ENCODE results near the gene PGA5.
"Not testable (repeated sequence)": the region's sequence is repeated elsewhere in the genome, so short reads cannot be mapped to it uniquely, and the experiment has no call there.

The PGA5 gene

DNA sequence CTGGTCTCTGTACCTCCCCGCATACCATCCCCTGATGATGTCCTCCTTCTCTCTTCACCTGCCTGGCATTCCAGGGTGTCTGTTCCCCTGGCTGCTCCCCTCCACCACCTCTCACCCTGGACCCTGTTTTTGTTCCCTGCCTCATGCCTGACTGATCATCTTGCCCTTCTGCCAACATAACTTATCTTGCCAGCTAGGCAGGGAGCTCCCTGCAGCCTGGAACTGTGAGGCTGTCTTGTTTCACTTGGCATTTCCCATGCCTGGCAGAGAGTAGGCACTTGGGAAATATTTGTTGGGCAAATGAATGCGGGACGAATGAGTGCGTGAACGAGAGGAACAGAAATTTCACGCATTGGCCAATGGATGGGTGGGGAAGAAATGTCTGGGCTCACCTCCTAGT lies 11.5 kb upstream of the PGA5 start:
- DNase-seq: not testable (repeated sequence)

DNA sequence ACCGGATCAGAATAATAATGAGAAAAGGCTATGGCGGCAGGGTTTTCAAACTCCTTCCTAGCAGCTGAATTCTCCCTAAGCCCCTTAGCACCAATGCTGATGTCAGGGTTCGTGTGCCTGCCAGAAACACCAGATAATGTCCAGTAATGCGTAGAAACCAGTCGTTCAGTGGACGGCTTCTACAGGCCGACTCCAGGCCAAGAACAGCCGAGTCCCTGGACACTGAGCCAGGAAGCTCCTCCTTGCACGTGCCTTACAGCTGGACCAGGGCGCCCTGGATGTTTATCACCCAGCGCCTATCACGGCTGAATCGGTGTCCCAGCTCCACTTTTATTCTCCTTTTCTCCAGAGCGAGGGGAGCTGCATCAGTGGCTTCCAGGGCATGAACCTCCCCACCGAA lies 9.9 kb upstream of the PGA5 start:
- DNase-seq: not testable (repeated sequence)

DNA sequence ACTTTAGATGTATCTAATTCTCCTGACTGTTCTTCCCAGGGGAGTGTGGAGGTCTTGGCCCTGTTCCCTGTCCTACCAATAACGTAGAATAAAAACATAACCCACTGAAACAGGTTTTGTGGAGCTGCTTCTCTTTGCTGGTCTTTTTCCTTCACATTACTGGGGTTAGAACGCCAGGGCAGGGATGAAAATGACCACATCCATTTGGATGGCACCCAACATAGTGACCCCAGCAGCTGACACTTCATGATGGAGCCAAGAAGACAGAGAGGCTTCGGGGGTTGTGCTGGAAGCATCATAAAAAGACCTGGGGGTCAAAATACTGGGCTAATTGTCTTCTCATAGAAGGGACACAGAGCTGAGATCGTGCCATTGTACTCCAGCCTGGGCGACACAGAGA lies 9.4 kb upstream of the PGA5 start:
- not testable (repeated sequence) for DNase-seq

DNA sequence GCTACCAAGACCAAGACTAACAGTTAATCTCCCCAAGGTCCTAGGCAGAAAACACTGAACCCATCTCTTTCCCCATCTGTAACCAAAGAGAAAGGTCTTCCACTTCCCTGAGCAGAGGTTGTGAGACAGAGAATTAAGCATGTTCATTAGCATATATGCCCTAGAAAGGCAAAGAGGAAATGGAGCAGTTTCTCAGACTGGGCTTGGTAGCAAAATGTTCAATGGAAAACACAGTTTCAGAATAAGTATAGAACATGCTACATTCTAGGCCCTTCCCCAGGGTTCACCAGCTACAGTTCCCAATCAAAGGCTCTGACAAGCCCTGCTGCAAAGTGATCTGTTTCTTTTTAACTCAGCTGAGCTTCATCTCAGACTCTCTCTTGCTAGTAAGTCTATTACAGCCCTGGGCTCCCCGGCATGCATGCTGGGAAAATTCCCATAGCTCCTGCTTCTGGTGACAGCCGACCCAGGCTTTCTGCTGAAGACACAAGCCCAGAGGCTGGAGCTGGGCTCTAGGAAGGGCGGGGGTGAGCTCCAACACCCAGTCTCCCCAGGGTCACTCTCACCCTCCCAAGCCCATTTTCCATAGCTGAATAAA lies 8.3 kb upstream of the PGA5 start:
- DNase-seq: not testable (repeated sequence)

DNA sequence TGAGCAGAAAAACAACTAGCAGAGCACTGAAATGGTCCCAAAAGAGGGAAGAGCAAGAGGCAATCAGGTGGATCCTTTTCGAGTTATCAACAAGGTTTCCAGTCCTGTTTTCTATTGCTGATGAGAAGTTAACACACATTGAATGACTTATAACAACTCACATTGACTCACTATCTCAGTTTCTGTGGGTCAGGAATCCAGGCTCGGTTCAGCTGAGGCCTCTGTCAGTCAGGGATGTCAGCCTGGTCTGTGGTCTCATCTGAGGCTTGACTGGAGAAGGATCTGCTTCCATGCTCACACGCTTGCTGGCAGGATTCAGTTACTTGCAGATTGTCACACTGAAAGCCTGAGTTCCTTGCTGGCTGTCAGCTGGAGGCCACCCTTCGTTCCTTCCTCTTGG lies 3.8 kb upstream of the PGA5 start:
- not testable (repeated sequence) for DNase-seq

DNA sequence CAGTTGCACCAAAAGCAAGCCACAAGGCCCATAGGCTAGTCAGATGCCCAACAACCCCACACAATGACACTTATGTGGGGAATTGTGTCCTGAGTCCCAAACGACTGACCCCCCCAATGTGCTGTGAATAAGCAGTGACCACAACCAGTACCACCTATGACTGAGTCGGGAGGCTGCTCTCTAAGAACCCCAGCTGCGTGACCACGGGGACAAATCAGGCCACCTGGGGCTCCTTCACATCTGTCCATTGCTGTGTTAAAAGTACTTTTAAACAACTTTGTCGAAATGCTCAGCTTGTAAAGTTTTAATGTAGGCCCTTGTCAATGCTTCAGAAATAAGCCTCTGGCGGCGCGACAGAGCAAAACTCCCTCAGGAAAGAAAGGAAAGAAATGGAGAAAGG lies 687 bp upstream of the PGA5 start:
- not testable (repeated sequence) for DNase-seq

DNA sequence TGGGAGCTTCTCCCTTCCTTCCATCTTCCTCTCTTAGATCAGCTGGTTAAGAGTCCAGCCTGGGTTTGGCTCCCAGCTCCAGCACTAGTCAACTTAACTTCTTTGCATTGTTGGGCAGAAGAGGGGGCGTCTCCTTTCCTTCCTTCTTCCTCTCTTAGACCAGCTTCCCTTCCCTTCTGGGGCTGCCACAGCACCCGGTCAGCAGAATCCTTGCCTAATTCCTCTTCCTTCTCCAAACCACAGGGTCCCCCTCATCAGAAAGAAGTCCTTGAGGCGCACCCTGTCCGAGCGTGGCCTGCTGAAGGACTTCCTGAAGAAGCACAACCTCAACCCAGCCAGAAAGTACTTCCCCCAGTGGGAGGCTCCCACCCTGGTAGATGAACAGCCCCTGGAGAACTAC lies 551 bp downstream of the PGA5 start:
- not testable (repeated sequence) for DNase-seq

DNA sequence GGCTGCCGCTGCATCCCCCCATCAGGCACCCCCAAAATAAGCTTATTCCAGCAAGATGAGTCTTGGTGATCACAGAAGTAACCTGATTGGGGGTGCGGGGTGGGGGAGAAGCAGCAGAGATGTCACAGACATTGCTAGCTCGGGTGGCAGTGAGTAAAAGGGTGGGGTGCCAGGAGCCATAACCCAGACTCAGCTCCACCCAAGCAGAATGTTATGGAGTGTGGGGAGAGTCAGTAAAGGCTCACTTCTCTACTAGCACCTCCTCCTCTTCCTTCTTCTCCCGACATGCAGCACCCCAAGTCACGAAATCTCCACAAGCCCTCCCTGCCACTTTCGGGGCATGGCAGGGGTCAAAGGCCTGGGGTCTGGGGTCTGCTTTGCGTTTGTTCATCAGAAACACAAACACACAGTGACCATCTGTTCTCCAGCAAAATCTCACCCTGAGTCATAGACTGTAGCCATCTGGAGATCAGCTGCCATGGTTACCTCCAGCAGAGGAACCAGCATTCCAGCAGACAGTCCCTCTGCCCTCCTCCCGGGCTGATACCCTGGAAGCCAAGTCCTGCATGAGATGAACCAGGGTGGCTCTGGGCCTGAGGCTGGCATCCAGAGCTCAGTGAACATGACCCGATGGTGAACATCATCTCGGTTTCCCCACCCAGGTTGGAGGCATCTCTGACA lies 4.4 kb downstream of the PGA5 start:
- not testable (repeated sequence) for DNase-seq

DNA sequence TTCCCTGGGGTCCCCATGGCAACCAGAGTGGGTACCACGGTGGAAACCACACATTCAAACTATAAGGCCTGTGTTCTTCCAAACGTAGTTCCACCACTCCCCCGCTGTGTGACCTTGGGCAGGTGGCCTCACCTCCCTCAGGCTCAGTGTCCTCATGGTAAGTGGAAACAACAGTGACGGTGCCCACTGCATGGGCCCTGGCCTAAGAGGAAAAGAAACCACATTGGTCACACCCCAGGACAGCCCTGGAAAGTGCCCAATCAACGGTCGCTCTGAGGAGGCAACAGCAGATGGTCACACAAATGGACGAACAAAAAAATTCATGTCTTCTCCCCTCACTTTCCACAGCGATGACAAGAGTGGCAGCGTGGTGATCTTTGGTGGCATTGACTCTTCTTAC lies 7.1 kb downstream of the PGA5 start:
- not testable (repeated sequence) for DNase-seq

DNA sequence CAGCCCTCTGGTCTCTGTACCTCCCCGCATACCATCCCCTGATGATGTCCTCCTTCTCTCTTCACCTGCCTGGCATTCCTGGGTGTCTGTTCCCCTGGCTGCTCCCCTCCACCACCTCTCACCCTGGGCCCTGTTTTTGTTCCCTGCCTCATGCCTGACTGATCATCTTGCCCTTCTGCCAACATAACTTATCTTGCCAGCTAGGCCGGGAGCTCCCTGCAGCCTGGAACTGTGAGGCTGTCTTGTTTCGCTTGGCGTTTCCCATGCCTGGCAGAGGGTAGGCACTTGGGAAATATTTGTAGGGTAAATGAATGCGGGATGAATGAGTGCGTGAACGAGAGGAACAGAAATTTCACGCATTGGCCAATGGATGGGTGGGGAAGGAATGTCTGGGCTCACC lies 8.2 kb downstream of the PGA5 start:
- not testable (repeated sequence) for DNase-seq

DNA sequence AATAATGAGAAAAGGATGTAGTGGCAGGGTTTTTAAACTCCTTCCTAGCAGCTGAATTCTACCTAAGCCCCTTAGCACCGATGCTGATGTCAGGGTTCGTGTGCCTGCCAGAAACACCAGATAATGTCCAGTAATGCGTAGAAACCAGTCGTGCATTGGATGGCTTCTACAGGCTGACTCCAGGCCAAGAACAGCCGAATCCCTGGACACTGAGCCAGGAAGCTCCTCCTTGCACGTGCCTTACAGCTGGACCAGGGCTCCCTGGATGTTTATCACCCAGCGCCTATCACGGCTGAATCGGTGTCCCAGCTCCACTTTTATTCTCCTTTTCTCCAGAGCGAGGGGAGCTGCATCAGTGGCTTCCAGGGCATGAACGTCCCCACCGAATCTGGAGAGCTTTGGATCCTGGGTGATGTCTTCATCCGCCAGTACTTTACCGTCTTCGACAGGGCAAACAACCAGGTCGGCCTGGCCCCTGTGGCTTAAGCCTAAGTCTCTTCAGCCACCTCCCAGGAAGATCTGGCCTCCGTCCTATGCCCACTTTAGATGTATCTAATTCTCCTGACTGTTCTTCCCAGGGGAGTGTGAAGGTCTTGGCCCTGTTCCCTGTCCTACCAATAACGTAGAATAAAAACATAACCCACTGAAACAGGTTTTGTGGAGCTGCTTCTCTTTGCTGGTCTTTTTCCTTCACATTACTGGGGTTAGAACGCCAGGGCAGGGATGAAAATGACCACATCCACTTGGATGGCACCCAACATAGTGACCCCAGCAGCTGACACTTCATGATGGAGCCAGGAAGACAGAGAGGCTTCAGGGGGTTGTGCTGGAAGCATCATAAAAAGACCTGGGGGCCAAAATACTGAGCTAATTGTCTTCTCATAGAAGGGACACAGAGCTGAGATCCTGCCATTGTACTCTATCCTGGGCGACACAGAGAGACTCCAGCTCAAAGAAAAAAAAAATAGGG lies 10.1 kb downstream of the PGA5 start:
- DNase-seq: not testable (repeated sequence)

DNA sequence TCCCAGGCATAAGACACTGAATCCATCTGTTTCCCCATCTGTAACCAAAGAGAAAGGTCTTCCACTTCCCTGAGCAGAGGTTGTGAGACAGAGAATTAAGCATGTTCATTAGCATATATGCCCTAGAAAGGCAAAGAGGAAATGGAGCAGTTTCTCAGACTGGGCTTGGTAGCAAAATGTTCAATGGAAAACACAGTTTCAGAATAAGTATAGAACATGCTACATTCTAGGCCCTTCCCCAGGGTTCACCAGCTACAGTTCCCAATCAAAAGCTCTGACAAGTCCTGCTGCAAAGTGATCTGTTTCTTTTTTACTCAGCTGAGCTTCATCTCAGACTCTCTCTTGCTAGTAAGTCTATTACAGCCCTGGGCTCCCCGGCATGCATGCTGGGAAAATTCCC lies 11.4 kb downstream of the PGA5 start:
- not testable (repeated sequence) for DNase-seq

DNA sequence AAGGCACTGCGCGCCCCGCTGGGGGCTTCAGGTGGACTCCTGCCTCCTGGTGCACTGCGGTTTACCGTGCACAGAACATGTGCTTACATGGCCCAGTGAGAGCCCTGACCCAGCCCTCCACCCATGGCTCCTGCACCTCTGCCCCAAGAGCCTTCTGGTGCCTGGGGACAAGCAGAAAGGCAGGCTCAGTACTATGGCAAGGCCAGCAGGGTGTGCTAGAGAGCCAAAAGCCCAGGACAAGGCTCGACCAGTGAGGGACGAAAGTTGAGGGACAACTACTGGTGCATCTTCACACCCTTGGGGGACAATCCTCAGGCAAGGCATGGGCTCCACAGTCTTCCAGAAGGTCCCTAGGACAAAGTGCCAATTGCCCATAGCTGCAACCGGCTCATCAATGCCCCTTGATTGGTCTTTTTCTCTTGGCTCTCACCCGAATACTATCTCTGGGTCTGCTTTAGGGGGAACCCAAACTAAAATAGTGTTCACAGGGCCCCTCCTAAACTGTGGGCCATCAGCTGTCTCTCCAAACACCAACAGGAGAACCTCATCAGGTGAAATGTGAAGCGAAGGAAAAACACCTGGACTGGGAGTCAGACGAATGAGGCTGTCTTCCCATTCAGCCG lies 13.5 kb downstream of the PGA5 start:
- peak; percentile 9 for DNase-seq

DNA sequence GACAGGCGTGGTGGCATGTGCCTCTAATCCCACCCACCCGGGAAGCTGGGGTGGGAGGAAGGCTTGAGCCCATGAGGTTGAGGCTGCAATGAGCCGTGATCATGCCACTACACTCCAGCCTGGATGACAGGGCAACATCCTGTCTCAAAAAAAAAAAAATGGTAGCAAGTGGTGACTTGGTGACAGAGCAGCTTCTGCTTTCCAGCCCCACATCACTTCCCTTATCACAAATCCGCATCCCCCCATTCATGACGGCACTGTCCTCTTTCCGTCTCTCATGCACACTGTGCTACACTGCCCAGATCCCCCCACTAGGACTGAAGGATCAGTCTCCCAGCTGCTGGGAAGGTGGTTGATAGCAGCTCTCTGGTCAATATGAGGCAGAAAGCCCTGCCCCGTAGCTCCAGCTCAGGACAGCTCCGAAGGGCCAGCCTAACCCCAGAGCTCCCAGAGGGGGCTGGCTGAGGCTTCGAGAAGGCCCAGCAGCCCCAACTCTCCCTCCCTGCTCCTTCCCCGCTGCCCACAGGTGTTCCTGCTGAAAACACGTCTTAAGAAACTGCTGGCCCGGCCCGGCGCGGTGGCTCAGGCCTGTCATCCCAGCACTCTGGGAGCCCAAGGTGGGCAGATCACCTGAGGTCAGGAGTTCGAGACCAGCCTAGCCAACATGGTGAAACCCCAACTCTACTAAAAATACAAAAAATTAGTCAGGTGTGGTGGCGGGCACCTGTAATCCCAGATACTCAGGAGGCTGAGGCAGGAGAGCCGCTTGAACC lies 15.9 kb downstream of the PGA5 start:
- DNase-seq: no peak

DNA sequence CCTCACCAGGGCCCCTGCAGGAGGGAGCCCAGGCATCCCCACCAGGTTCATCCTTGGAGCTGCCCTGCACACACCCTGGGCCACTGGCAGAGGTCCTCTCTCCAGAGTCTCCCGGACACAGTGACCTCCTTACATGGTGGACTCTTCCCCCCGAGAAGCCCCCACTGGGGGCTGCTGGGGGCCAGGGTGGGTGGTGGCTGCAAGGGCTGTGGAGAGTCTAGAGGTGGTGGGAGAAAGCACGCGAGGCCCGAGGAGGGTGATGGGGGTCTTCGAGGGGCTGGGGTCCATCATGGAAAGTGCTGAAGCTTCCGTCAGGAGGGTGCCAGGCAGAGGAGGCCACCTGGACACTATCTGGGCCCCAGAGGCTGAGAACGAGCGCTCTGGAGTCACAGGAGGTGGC lies 17.6 kb downstream of the PGA5 start:
- DNase-seq: no peak

DNA sequence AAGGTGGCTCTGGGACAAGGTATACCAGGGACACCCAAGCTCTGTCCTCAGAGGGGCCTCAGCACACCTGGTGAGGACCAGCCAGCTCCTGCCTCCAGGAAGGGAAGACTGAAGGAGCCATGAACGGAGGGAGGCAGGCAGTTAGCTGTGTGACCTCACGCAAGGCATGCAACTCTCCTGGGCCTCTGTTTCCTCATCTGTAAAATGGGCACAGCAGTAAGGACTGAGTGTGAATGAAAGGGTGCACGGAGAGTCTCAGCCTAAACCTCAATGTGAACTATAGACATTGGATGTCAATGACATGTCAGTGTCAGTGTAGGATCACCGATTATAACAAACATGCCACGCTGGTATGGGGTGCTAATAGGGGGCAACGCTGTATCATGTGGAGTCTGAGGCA lies 18.4 kb downstream of the PGA5 start:
- no peak for DNase-seq

DNA sequence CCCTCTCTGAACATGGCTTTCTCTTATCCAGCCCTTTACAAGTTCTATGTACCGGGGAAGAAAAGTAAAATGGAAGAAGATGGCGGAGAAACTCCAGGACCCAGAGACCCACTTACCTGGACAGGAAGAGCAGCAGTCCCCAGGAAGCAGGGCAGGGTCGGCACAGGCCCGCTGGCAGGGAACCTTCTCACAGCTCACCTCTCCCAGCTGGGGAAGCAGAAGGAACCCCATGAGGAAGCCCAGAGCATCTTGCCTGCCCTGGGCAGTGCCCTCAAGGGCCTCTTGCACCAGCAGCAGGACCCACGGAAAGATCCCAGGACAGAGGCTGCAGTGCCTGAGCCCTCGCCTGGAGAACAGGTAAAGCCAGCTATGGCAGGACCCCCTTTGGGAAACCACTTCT lies 23.4 kb downstream of the PGA5 start:
- no peak for DNase-seq

DNA sequence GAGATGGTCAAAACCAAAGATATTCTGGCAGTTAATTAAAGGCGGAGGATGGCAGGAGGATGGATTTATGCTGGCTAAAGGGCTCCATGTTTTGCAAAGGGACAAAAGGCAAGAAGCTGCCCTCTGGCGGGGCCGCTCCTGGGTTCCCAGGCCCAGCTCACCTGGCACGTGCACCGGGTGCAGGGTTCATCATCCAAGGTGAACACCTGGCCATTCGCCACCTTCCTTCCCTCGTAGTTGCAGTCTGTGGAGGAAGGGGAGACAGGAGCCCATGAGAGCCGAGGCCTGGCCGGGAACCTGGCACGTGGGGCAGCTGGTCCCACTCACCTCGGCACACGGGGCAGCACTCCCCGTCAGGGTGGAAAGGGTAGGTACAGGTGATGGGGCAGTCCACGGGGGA lies 23.8 kb downstream of the PGA5 start:
- no peak for DNase-seq

DNA sequence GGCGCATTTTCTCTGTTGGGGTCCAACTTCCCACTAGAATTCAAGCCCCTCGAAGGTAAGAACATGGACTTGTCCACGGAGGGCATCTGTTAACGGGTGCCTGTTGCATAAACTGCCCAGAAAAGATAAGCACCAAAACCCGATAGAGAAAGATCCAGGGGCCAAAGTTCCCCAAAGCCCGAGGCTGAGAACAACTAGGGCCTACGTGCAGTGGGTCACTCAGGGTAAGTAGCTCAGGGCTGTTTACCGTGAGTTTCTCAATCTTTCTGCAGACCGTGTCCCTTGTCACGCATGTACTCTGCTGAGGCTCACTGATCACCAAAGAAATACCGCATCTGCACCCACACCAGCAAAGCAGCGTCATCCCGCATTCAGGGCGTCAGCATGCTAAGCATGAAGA lies 24.4 kb downstream of the PGA5 start:
- DNase-seq: no peak

DNA sequence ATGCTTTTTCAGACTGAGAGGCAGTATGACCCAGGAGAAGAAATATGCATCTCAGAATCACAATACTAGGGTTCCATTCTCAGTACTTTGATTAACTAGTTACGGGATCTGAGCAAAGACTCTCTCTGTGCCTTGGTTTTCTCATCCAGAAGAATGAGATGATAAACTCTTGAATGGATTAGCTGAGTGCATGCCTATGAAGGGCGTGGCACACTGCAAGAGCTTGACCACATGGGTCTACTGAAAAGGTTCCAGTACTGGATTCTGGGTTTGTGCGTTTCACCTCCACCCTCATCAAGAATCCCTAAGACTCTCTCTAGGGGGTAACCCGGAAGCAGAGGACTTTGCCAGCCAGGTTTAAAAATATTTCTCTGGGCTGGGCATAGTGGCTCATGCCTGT lies 25.6 kb downstream of the PGA5 start:
- no peak for DNase-seq

DNA sequence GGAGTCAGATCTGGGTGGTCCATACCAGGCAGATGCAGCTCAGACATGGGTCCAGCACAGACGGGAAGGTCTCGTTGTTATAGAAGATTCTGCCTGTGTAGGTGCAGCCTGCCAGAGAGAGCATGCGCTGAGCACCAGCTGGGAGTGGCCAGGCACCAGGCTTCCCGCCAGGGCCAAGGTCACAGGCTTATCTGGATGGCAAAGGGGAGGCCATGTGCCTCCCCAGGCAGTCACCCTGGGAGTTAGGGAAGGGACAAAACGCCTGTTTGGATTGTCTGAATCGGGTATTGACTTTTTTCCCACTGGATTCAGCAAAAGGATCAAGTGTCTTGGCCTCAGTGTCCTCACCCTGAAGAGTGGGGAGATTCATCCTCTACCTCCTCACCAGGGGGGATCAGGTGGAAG lies 26.5 kb downstream of the PGA5 start:
- DNase-seq: no peak

DNA sequence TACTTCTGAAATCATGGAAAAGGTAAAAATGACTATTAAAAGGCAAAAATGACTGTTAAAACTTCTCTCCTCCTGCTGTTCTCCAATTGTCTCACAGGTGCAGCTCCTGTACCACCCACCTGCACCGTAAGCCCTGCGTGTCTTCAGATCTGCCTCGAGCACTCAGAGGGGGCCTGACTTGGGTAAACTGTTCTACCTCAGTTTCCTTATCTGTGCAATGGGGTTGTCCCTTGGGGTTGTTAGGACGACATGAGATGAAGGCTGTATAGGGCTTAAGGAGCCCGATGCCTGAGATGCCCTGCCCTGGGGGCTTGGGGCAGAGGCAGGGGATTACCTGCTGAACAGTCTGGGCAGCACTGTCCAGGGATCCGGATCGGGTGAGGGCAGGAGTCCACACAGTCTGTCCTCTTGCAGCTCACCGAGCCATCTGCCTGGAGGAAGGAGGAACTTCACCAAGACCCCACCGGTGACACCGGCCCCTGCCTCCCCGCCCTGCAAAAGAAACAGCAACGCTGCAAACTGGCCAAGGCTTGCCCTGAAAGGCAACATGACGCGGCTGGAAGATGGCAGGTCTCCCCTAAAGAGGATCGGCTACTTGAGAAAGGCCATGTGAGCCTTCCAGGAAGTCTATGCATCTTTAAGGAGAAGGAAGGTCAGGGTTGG lies 27.7 kb downstream of the PGA5 start:
- no peak for DNase-seq
